A549 (cell line): ENCODE measurements around the gene ABCC2. TPM values are rescaled to one million over a fixed set of nuclear protein-coding genes. Genes with fewer than 3 reads are reported as not detected.

Experiments
- ATAC-seq, 2 experiments: fragments of 200-7000 bp in 1 of 2; fragments of >200 bp in 1 of 2; cut with Nextera tagmentation in 1 of 2; cut with Tn5 transposase in 1 of 2; 3 replicates each; pipeline versions ENCODE4 v1.8.0 to v1.9.1; 2018 to 2020; ENCODE audit warnings: mild to moderate bottlenecking in 1 of 2, moderate library complexity in 1 of 2
- CTCF ChIA-PET: fragments of 300-600 bp; sonication (Branson Sonifier 250); formaldehyde crosslinking; extraction: SDS; loops from one replicate; lab custom pipeline; 2021; ENCODE audit warnings: antibody characterized with exemption, inconsistent platforms; lab: Yijun Ruan, JAX
- POLR2A ChIA-PET: fragments of 350-600 bp; formaldehyde crosslinking; extraction: SDS; loops from one replicate; lab custom pipeline; 2021; ENCODE audit warnings: antibody characterized with exemption, inconsistent platforms; lab: Yijun Ruan, JAX
- DNase-seq, 2 experiments: peaks; one replicate each; pipeline versions ENCODE4 v3.0.0 to v3.0.0-alpha.2; 2011 to 2016; ENCODE audit warnings: low read depth in 1 of 2, low spot score in 1 of 2
- FAIRE-seq: peaks from 2 replicates; lab custom pipeline; 2011; peaks lifted over from hg19 to GRCh38; lab: Jason Lieb, UNC
- H3K27ac ChIP-seq, 2 experiments: fragments of >200 bp; sonication (Bioruptor Twin); formaldehyde crosslinking; 3 replicates each; pipeline ENCODE4 v1.5.1; 2016 to 2017
- H3K4me1 ChIP-seq: fragments of >200 bp; sonication (Bioruptor Twin); formaldehyde crosslinking; 3 replicates; pipeline ENCODE4 v1.6.1; 2016
- H3K4me2 ChIP-seq: fragments of >200 bp; sonication (Bioruptor Twin); formaldehyde crosslinking; 3 replicates; pipeline ENCODE4 v1.6.1; 2016
- H3K4me3 ChIP-seq: fragments of >200 bp; sonication (Bioruptor Twin); formaldehyde crosslinking; 3 replicates; pipeline ENCODE4 v1.5.1; 2016
- H3K9me3 ChIP-seq: fragments of >200 bp; sonication (Bioruptor Twin); formaldehyde crosslinking; 3 replicates; pipeline ENCODE4 v1.6.1; 2016
- ATOH8 ChIP-seq: fragments of 250-450 bp; sonication (Bioruptor Pico); IDR thresholded peaks from 2 replicates; pipeline ENCODE4 v1.5.0; 2020; ENCODE audit warnings: low read depth, mild to moderate bottlenecking, moderate library complexity
- BHLHE40 ChIP-seq: IDR thresholded peaks from 2 replicates; pipeline ENCODE4 v1.6.1; 2012; ENCODE audit warnings: low read depth, low read length, inconsistent platforms
- CEBPB ChIP-seq, 2 experiments: fragments of >200 bp in 1 of 2; sonication (Bioruptor Twin) in 1 of 2; formaldehyde crosslinking in 1 of 2; IDR thresholded peaks; 2 replicates each; pipeline ENCODE4 v1.6.1; 2012 to 2016
- CHD2 ChIP-seq: fragments of 150-350 bp; IDR thresholded peaks from 2 replicates; pipeline ENCODE4 v1.6.1; 2014; ENCODE audit warnings: low read length; ENCODE audit not compliant: partially characterized antibody
- EHF ChIP-seq: fragments of 250-450 bp; sonication (Bioruptor Pico); IDR thresholded peaks from 2 replicates; pipeline ENCODE4 v1.5.0; 2020; ENCODE audit warnings: mild to moderate bottlenecking
- EHMT2 ChIP-seq: fragments of 200-600 bp; sonication (generic); IDR thresholded peaks from 2 replicates; pipeline ENCODE4 v1.6.1; 2016; ENCODE audit warnings: antibody characterized with exemption, low read depth, mild to moderate bottlenecking, moderate library complexity
- ELK1 ChIP-seq: fragments of 150-350 bp; IDR thresholded peaks from 2 replicates; pipeline ENCODE4 v1.6.1; 2014; ENCODE audit warnings: low read depth, mild to moderate bottlenecking, low read length
- ESRRA ChIP-seq: fragments of 150-350 bp; IDR thresholded peaks from 2 replicates; pipeline ENCODE4 v1.6.1; 2014; ENCODE audit warnings: mild to moderate bottlenecking, low read length, borderline replicate concordance
- FOSB ChIP-seq: fragments of 250-450 bp; sonication (Bioruptor Pico); IDR thresholded peaks from 2 replicates; pipeline ENCODE4 v1.5.0; 2020; ENCODE audit warnings: mild to moderate bottlenecking, moderate library complexity
- FOSL2 ChIP-seq, 2 experiments: fragments of 450-650 bp in 1 of 2; fragments of >200 bp in 1 of 2; sonication (Bioruptor Twin) in 1 of 2; formaldehyde crosslinking; IDR thresholded peaks; 2 replicates each; pipeline versions ENCODE4 v1.5.0 to v1.6.1; 2016 to 2020; ENCODE audit warnings: mild to moderate bottlenecking in 1 of 2, moderate library complexity in 1 of 2
- FOXS1 ChIP-seq: fragments of 250-450 bp; sonication (Bioruptor Pico); IDR thresholded peaks from 2 replicates; pipeline ENCODE4 v1.5.0; 2020; ENCODE audit warnings: mild to moderate bottlenecking, moderate library complexity
- HDAC2 ChIP-seq: fragments of 200-600 bp; sonication (generic); IDR thresholded peaks from 2 replicates; pipeline ENCODE4 v1.6.1; 2016
- HOXB13 ChIP-seq: fragments of 250-450 bp; sonication (Bioruptor Pico); IDR thresholded peaks from 2 replicates; pipeline ENCODE4 v1.5.0; 2020; ENCODE audit warnings: low read depth, mild to moderate bottlenecking, moderate library complexity
- HOXB5 ChIP-seq: fragments of 250-450 bp; sonication (Bioruptor Pico); IDR thresholded peaks from 2 replicates; pipeline ENCODE4 v1.5.0; 2020; ENCODE audit warnings: mild to moderate bottlenecking, moderate library complexity
- JUN ChIP-seq, 2 experiments: fragments of >200 bp; sonication (Bioruptor Twin); formaldehyde crosslinking; IDR thresholded peaks; 2 replicates in 1 of 2; 3 replicates in 1 of 2; pipeline ENCODE4 v1.6.1; 2016 to 2017
- KDM1A ChIP-seq: fragments of 200-600 bp; sonication (generic); IDR thresholded peaks from 2 replicates; pipeline ENCODE4 v1.6.1; 2016; ENCODE audit warnings: low read depth, mild to moderate bottlenecking
- KDM5A ChIP-seq: fragments of 200-600 bp; sonication (generic); IDR thresholded peaks from 2 replicates; pipeline ENCODE4 v1.6.1; 2016; ENCODE audit warnings: antibody characterized with exemption, mild to moderate bottlenecking
- MAFK ChIP-seq: fragments of 450-650 bp; IDR thresholded peaks from 2 replicates; pipeline ENCODE4 v1.6.1; 2014; ENCODE audit not compliant: partially characterized antibody
- MAZ ChIP-seq: fragments of 150-350 bp; IDR thresholded peaks from 2 replicates; pipeline ENCODE4 v1.6.1; 2014; ENCODE audit warnings: antibody characterized with exemption, low read depth, low read length, borderline replicate concordance
- MYC ChIP-seq: IDR thresholded peaks from 2 replicates; pipeline ENCODE4 v1.6.1; 2012; ENCODE audit warnings: mild to moderate bottlenecking, inconsistent platforms, low read length, improper control_type of control experiment, borderline replicate concordance
- NFE2L2 ChIP-seq: fragments of 150-350 bp; conservative IDR thresholded peaks from 2 replicates; pipeline ENCODE4 v1.6.1; 2014; ENCODE audit warnings: low read length
- POLR2A ChIP-seq: IDR thresholded peaks from 2 replicates; pipeline ENCODE4 v1.6.1; 2012; ENCODE audit warnings: mild to moderate bottlenecking, low read length
- POLR2AphosphoS2 ChIP-seq: conservative IDR thresholded peaks from 2 replicates; pipeline ENCODE4 v1.6.1; 2012; ENCODE audit warnings: low read length, improper control_type of control experiment, inconsistent platforms
- RCOR1 ChIP-seq: fragments of 150-350 bp; IDR thresholded peaks from 2 replicates; pipeline ENCODE4 v1.6.1; 2014; ENCODE audit warnings: antibody characterized with exemption, low read length, low read depth
- RFX5 ChIP-seq: fragments of 450-650 bp; IDR thresholded peaks from 2 replicates; pipeline ENCODE4 v1.7.1; 2014; ENCODE audit warnings: antibody characterized with exemption, mild to moderate bottlenecking, moderate library complexity
- RNF2 ChIP-seq: fragments of 200-600 bp; sonication (generic); IDR thresholded peaks from 2 replicates; pipeline ENCODE4 v1.6.1; 2016; ENCODE audit warnings: low read depth, mild to moderate bottlenecking, antibody characterized with exemption, moderate library complexity, borderline replicate concordance
- SMC3 ChIP-seq: fragments of >200 bp; sonication (Bioruptor Twin); formaldehyde crosslinking; IDR thresholded peaks from 3 replicates; pipeline ENCODE4 v1.6.1; 2018; ENCODE audit warnings: inconsistent platforms
- TP53 ChIP-seq: fragments of 250-450 bp; sonication (Bioruptor Pico); IDR thresholded peaks from 2 replicates; pipeline ENCODE4 v1.5.0; 2021; ENCODE audit warnings: mild to moderate bottlenecking, moderate library complexity
- USF2 ChIP-seq: fragments of 450-650 bp; IDR thresholded peaks from 2 replicates; pipeline ENCODE4 v1.6.1; 2014; ENCODE audit warnings: antibody characterized with exemption
- ZFP36 ChIP-seq: fragments of 450-650 bp; IDR thresholded peaks from 2 replicates; pipeline ENCODE4 v1.6.1; 2014; ENCODE audit warnings: borderline replicate concordance; ENCODE audit not compliant: partially characterized antibody
- ZNF302 ChIP-seq: fragments of 250-450 bp; sonication (Bioruptor Pico); IDR thresholded peaks from 2 replicates; pipeline ENCODE4 v1.9.0; 2021; ENCODE audit warnings: inconsistent platforms, mild to moderate bottlenecking, moderate library complexity
- WGBS: methylation state at CpG from one replicate; pipeline ENCODE4 v1.1.6; 2017; ENCODE audit errors: missing lambda C conversion rate; 5-methylcytosine and 5-hydroxymethylcytosine counted together
- polyA plus RNA-seq, 4 experiments: library from polyadenylated mRNA; depleted of rRNA in 3 of 4; stranded (reverse); fragments of >200 nt; fragmentation: RNase III in 1 of 4; extraction: RNeasy Plus Mini Kit Qiagen cat#74134 plus additional on column Dnase treatment in 1 of 4; gene quantifications; 2 replicates in 3 of 4; 3 replicates in 1 of 4; pipeline ENCODE4 v1.2.3, GENCODE V29; 2011 to 2017
- TF ChIP-seq, protein P1 (sequence below): fragments of >200 bp; sonication (Bioruptor Twin); formaldehyde crosslinking; IDR thresholded peaks from 3 replicates; pipeline ENCODE4 v1.6.1; 2016
- TF ChIP-seq, protein P2 (sequence below): IDR thresholded peaks from 2 replicates; pipeline ENCODE4 v1.6.1; 2012
- TF ChIP-seq, protein P3 (sequence below): IDR thresholded peaks from 2 replicates; pipeline ENCODE4 v1.6.1; 2012

The ABCC2 gene
- polyA plus RNA-seq, 2 of the 4 experiments (the other 2 are of a cell fraction): 192 to 369 TPM

DNA sequence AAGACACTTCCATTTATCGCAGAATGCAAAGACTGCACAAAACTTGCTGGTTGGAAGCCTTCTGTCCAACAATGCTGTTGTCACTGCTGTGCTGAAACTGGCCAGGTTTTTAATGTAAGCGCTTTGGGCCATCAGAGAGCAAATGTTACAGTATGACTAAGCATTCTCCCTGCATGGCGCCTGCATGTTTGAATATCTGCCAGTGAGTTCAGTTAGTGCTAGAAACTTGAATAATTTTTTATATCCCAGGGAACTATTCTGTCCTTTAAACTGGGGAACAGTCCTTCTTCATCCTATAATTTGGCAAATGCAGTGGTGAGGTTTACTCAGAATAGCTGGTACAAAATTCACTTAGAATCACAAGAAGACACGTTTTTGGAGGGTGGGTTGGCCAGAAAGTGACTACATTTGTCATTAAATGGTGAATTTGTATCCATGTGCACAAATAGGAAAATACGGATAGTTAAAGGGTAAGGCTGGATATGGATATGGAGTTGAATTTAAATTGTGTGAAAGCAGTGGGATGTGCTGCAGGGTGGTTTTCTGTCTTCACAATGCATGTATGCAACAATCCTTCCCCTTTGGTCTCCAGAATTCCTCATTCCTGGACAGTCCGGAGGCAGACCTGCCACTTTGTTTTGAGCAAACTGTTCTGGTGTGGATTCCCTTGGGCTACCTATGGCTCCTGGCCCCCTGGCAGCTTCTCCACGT lies 1.7 kb downstream of the ABCC2 start (continued):
- TF ChIP-seq ELK1 (no peak), NFE2L2 (0 out of 2 replicates have a peak, but pooled peaks have one; percentile 20), RNF2 (no peak), KDM1A (no peak), MAZ (no peak), MYC (peak; percentile 56; the same call in 1 of the 2 replicates), HOXB13 (no peak)

GRCh38 chr10:99784727-99785441 lies 2.4 kb downstream of the ABCC2 start:
- ATAC-seq (peak; percentile 59 to 67; a peak in 5 of 6 replicates), FAIRE-seq (peak; percentile 70), DNase-seq (peak; percentile 52 to 80)
- WGBS: 3% methylated on average over 6 of the region's 6 CpGs
- Histone ChIP-seq H3K27ac (peak overlapping the region; percentile 98 to 100), H3K4me2 (peak overlapping the region; percentile 99), H3K9me3 (no peaks in the 10 kb centered on the region), H3K4me1 (peaks cover 72% of the 10 kb centered on the region), H3K4me3 (peak overlapping the region; percentile 82)
- ChIA-PET CTCF (interaction anchor here (0.5 to 2.5 kb wide), 3 partner anchors 9 to 52 kb away, joined by 3 to 11 read pairs (median 6); partner anchors contain the start of genes COX15 and CUTC), POLR2A (interaction anchor here (0.6 to 3.2 kb wide), 3 partner anchors 14 to 259 kb away, joined by 4 to 18 read pairs (median 4); partner anchors contain the start of genes COX15 and CUTC)
- TF ChIP-seq CEBPB (IDR thresholded peaks at IDR 0.05): no peak
- no peak for TF ChIP-seq POLR2AphosphoS2
- TF ChIP-seq FOSB (CRISPR knock-in tag): 0 out of 2 replicates have a peak, but pooled peaks have one; percentile 5
- no peak for TF ChIP-seq USF2
- peak in 1 of 2 experiments; percentile 76; a peak in 1 of 5 replicates for TF ChIP-seq JUN (IDR thresholded peaks at IDR 0.05)
- TF ChIP-seq HDAC2: no peak
- TF ChIP-seq RFX5: no peak
- no peak; the same call in 2 of the 3 replicates for TF ChIP-seq SMC3
- TF ChIP-seq, protein P1, sequence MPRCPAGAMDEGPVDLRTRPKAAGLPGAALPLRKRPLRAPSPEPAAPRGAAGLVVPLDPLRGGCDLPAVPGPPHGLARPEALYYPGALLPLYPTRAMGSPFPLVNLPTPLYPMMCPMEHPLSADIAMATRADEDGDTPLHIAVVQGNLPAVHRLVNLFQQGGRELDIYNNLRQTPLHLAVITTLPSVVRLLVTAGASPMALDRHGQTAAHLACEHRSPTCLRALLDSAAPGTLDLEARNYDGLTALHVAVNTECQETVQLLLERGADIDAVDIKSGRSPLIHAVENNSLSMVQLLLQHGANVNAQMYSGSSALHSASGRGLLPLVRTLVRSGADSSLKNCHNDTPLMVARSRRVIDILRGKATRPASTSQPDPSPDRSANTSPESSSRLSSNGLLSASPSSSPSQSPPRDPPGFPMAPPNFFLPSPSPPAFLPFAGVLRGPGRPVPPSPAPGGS: no peak
- TF ChIP-seq BHLHE40: no peak
- TF ChIP-seq HOXB5 (CRISPR knock-in tag): peak; percentile 83; the same call in 1 of the 2 replicates
- no peak; the same call in 1 of the 2 replicates for TF ChIP-seq EHF (CRISPR knock-in tag)
- peak; percentile 98 for TF ChIP-seq MAFK
- TF ChIP-seq EHMT2: no peak
- TF ChIP-seq ZNF302: no peak
- no peak for TF ChIP-seq POLR2A
- no peak for TF ChIP-seq RCOR1
- no peak for TF ChIP-seq CHD2
- no peak for TF ChIP-seq FOSL2 (IDR thresholded peaks at IDR 0.05)
- TF ChIP-seq FOSL2 (CRISPR knock-in tag; IDR thresholded peaks at IDR 0.05): peak; percentile 74
- TF ChIP-seq, protein P2, sequence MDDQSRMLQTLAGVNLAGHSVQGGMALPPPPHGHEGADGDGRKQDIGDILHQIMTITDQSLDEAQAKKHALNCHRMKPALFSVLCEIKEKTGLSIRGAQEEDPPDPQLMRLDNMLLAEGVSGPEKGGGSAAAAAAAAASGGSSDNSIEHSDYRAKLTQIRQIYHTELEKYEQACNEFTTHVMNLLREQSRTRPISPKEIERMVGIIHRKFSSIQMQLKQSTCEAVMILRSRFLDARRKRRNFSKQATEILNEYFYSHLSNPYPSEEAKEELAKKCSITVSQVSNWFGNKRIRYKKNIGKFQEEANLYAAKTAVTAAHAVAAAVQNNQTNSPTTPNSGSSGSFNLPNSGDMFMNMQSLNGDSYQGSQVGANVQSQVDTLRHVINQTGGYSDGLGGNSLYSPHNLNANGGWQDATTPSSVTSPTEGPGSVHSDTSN: no peak
- no peak for TF ChIP-seq FOXS1 (CRISPR knock-in tag)
- TF ChIP-seq KDM5A: no peak
- TF ChIP-seq TP53 (CRISPR knock-in tag): 0 out of 2 replicates have a peak, but pooled peaks have one; percentile 27
- TF ChIP-seq KDM1A: no peak
- peak; percentile 54; the same call in 1 of the 2 replicates for TF ChIP-seq ATOH8 (CRISPR knock-in tag)
- no peak for TF ChIP-seq ZFP36
- TF ChIP-seq ESRRA: no peak
- TF ChIP-seq, protein P3, sequence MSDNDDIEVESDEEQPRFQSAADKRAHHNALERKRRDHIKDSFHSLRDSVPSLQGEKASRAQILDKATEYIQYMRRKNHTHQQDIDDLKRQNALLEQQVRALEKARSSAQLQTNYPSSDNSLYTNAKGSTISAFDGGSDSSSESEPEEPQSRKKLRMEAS: peak; percentile 78
